Measurements from ENCODE around the gene DSTN.

The DSTN gene

DNA sequence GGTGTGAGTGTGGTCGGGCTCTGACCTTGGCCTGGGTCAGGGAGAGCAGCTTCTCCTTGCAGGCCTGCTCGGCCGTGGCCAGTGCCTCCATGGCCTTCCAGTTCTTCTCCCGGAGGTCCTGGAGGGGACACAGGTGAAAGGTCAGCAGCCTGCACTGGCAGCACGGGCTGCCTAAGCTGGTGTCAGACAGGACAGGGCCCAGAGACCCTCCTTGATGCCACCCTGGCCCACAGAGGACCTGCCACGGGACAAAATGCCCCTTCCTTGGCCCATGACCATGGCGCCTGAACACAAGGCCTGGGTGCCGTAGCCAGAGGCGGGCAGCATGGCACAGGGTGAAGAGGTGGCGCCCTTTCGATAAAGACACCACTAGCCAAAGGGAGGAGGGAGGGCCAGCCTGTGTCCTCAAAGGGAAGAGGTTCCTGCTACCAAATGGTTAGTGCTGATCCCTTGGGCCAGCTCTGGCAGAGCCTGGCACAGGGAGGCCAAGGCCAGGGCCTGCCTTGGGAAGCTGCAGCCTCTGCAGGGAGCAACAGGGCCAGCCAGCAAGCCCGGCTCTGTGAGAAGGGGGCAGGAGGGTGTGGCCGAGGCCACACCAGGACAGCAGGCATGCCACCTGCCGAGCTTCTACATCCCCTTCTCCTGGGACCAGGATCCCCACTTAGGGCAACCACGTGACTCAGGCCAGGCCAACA is 54.8 kb downstream of the DSTN start:
- DNase-seq (ENCODE audit: low spot score), result peak; percentile 55

DNA sequence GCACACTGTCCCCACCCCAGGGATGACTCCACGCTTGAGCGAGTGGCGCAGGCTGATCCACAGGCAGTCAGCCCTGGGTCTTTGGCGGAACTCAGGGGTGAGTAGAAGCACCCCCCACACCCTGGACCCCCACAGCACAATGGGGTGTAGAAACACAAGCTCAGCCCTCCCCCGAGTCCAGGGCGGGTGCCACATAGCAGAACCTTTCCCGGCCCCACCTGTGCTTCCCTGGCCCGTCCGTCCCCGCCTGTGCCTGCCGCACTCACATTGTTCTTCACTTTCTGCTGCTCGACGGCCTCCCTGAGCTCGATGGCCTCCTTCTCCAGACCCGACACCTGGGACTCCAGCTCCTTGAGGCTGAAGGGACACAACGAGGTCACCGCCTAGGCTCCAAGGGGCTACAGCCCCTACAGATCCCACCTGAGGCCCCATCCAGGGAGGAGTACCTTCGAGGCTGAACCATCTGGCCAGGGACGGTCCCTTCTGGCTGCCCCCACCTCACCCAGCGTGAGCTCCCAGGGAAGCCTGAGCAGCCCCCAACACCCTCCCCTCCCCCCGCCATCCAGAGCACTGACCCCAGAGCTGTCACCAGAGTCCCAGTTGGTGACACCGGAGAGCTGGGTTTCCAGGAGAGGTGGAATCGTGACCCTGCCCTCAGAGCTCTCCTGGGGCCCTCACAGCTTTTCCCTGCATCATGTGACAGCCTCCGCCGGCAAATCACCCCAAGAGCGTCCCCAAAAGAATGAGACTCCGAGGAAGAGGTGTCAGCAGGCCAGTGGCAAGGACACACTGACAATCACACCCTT is 55.6 kb downstream of the DSTN start:
- no peak for DNase-seq (ENCODE audit: low spot score)

DNA sequence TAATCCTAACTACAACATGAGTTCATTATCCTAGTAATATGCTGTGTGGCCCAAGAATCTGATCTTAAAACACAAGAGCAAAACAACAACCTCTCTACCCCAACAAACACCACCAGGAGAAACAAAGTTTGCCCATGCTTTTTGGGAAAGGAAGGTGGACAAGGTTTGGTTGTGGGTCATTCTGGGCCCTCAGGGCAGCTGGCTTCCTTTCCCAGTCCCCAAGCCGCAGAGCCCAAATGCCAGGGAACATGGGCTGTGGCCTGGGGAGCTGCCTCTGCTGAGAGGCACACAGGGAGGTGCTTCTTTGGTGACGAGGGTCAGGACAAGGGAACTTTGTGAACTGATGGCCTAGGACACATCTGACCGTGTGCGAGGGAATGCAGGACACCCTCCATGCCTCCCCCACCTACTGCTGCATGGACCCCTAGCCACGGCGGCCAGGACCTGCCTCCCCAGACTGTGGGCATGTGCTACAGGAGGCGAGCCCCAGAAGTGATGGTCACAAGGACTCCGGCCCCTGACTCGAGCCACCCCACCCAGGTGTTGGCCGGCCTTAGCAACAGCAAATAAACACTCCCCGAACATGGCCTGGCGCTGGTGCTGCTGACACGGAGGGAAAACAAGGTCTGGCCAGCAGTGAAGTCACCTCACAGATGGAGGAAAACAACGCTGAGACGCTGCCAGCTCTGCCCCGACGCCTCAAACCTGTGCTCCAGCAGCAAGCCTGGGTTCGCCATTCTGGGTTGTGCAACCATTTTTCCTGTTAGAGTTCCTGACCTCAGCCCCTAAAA is 56.5 kb downstream of the DSTN start:
- no peak for DNase-seq (ENCODE audit: low spot score)

DNA sequence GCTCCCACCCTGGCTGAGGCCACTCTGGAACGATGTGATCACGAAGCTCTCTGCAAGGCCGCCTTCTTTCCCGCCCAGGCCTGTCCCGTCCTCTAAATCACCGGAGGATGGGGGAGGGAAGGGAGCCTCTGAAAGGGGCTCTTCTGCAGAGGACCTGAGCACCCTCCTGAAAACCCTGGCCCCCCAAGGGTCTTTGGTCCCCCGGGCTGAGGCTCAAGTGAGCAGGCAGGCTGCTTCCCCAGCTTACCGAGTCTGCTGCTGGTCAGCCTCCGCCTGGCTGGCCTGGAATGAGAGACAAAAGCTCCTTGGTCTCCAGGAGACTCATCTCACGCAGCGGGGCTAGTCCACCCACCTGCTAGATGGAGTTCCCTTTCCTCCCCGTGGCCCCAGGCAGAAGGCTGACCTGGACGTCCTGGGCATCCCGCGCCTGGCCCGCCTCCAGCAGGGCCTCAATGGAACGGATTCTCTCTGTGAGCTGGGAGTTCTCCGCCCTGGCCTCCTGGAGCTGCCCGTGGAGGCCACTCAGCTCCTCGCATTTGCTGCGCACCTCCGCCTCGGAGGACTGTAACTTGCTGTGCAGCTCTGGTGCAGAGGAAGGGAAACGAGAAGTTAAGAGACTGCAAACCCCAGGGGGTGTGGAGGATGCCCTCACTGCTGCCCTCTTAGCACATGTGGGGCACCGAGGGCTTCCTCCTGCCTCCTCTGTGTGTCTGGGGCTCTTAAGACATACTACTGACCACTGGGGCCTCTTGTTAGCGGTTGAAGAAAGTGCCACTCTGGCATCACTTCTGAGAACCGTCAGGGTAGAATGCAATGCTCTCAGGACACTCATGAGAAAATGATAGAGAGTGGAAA is 57.5 kb downstream of the DSTN start:
- no peak for DNase-seq (ENCODE audit: low spot score)

DNA sequence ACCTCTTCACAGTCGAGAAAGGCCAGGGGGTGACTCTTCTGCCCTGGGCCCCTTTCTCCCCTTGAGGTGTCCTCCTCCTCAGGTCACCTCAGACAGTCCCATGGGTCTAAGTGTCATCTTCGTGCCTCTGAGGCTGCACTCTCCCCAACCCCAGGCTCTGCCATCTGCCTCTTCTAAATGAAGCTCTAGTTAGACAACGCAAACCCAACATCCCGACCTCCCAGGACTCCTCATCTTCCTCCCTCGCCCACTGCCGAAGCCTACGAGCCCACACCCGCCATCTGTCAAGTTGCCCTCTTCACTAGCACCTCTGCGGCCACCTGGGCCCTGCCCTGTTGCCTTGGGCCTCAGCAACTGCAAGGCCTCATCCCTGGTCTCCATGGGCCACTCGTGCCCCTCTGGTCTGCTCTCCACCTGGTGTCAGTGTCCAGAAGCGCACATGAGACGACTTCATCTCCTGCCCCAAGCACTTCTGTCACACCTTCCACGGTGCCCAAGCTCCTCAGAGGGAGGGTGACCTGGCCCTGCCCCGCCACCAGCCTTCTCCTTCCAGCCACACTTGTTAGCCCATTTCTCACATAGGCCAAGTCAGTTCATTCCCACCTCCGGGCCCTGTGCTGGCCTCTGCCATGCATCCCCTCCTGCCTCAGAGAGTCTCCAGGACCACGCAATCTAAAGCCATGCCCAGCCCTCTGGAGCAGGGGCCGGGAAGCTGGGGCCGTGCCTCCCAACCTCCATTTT is 58.4 kb downstream of the DSTN start:
- no peak for DNase-seq (ENCODE audit: low spot score)

DNA sequence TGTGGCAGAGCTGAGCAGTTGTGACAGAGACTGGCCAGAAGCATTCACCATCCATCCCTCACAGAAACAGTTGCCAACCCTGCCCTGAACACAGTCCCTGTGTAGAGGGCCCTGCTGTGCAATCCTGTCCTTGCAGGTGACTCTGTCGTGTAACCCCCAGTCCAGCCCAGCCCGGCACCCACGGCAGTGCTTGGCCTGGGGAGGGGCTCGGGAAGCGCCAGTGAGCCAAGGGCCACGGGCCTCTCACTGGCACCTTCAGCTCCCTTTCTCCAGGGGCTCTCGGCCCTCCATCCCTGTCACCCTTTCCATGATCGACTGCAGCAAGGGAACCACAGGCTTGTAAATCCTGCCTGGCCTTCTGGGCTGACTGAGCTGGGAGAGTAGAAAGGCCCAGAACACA is 59.1 kb downstream of the DSTN start:
- DNase-seq (ENCODE audit: low spot score), result no peak

DNA sequence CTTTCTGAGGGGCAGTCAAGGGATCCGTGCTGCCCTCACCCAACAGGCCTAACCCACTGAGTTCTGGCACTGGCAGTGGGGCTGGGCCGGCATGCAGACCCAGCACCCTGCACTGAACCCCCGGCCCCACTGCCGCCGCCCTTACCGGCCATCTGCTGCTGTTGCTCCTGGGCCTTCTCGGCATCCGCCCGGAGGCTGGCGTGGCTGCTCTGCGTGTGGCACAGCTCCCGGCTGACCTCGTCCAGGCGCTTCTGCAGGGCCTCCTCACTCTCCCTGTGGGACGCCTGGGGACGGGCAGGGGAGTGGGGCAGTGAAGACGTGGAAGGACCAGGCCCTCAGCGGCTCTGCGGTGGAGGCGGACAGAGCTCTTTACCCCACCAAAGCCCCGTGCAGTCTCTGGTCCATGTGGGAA is 59.8 kb downstream of the DSTN start:
- no peak for DNase-seq (ENCODE audit: low spot score)

DNA sequence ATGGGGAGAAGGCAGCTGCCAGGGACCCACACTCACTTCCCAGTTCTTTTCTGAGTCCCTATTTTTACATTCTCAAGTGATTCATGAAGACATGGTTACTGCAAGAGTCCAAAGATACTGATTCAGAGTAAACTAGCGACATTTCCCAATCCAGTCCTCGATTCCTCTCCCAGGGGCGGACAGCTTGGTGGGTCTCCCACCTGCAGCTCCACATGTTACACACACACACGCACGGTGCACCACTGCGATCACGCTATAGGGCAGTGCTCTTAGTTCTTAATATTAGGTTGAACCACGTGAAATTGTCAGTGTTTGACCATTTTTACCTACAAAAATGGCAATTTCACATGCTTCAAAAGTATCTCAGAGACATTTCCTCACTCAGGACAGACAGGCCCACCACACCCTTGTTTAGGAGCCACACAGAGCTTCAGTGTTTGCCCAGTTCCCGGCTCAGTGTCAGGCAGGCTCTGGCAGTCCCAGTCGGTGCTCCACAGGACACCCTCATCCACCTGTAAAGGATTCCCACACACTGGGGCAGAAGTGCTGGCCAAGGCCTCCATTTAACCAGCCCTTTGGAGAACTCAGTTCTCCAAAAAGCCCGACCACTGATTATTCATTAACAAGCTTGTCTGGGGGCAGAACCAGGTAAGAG is 60.4 kb downstream of the DSTN start:
- DNase-seq (ENCODE audit: low spot score), result no peak

DNA sequence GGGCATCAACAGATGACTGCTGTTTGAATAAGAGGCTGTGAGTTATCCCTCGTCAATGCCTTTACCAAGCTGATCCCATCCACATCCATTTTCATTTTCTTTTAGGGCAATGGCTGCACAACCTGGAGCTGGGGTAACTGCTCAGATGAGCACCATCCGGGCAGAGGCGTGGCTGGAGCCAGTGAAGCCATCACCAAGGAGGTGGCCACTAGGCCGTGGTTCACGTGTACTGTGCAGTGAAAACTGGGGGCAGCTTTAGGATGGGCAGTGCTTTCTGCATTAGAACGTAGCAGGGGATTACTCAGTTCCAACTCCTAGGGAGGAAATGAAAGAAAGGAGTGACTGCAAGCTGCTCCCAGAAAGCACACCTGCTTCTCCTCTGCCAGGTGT is 60.9 kb downstream of the DSTN start:
- DNase-seq (ENCODE audit: low spot score), result no peak

DNA sequence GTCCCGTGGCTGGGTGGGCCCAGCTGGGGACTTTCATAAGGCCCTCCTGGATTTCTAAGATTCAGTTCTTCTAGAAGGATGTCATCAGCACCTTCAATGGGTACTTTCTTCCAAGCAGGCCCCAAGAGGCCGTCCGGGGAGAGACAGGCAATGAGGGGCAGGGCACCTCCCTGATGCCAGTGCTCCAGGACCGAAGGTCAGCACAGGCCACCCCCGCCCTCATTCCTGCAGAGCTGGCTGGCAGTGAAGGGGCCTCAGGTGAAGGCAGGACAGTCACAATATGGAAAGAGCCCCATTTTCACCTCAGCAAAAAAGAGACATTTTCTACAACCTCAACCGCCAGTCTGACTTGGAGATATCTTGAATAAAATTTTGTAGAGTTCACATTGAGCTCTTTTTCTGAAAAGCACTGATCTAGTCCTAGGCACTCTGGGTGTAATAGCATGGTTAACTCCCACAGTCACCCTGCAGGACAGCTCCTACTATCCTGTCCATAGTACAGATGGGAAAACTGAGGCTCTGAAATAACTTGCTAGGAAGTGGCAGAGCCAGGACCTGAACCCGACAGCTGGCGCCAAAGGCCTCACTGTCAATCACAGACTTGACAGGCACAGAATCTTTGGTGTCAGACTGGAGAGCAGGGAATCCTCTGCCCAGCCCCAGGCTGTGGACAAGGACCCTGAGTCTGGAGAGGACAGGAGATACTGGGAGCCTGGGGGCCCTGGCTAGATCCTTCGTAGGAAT is 61.9 kb downstream of the DSTN start:
- DNase-seq (ENCODE audit: low spot score), result no peak

DNA sequence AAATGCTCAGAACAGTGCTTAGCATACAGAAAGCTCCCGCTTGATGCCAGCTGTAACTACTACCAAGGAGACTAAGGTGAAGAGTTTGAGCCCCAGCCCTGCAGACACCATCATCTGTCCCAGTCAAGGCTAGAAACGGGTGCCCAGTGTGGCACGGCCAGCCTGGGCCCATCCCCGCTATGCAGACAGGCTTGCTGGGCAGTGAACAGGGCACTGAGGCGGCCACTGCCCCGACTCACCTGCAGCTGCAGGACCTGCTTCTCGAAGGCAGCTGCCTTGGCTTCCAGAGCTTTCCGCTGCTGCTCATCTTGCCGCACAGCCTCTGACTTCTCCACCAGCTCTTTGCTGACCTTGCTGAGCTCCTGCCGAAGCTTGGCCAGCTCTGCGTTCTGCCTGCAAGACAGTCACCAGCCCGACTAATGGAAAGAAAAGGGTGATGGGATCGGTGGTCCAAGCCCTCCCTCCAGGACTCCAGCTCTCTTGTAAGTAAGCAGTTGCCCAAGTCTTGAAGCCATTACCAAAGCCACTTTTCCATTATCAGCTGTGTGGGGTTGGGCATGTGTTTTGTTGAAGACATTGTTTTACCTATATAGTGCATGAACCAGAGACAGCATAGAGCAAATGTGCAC is 63.5 kb downstream of the DSTN start:
- DNase-seq (ENCODE audit: low spot score), result no peak

DNA sequence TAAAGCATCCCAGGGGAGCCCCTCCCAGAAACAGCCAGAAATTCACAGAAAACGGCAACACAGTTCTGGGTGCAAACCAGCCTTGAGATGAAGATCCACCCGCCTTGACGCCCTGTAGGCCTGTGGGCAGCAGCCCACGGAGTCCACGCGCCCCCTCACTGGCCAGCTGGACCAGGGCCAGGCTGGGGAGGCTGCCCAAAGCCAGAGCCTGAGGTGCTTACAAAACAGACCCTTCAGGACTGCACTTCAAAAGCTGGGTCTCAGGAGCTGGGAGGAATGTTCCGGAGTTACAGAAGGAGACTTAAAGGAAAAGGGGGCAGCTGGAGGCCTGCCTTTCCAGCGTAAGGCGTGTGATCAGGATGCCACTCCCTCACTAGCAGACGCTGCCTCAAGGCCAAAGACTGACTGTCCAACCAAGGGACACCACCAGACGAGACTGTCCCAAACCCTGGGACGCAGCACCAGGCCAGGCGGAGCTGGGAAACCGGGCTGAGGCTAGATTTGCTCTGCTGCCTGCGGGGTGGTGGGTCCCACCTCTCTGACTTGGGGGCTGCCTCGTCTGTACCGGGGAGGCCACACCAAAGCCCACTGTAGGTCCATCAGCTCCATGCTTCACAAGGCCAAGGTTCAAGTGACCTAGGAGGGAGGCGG is 64.1 kb downstream of the DSTN start:
- no peak for DNase-seq (ENCODE audit: low spot score)

DNA sequence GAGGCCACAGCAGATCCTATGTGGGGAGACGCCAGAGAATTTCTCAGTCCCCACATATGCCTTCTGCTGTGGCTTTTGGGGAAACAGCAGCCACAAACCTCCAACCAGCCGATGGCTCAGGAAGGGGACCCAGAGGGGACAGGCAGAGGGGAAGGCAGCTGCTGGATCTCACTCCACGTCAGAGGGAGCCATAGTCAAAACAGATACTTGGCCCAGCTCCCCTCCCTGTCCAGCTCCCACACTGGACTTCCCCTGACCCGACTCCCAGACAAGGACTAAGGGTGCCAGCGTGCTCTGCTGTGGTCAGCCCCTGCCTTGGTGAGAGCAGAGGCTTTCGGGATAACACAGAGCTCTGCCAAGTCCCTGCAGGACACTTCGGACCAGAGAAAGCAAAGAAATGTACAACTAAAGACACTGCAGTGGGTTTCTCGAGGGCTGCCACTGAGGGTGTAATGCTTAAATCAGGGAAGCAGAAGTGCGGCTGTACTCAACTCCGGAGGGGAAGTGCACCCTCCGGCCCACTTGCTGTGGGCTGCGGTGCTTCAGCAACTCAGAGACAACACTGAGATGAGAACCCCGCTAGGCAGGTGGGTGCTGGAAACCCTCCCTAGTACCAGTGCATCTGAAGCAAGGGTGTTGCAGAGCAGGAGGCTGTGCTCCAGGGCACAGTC is 64.9 kb downstream of the DSTN start:
- DNase-seq (ENCODE audit: low spot score), result no peak

DNA sequence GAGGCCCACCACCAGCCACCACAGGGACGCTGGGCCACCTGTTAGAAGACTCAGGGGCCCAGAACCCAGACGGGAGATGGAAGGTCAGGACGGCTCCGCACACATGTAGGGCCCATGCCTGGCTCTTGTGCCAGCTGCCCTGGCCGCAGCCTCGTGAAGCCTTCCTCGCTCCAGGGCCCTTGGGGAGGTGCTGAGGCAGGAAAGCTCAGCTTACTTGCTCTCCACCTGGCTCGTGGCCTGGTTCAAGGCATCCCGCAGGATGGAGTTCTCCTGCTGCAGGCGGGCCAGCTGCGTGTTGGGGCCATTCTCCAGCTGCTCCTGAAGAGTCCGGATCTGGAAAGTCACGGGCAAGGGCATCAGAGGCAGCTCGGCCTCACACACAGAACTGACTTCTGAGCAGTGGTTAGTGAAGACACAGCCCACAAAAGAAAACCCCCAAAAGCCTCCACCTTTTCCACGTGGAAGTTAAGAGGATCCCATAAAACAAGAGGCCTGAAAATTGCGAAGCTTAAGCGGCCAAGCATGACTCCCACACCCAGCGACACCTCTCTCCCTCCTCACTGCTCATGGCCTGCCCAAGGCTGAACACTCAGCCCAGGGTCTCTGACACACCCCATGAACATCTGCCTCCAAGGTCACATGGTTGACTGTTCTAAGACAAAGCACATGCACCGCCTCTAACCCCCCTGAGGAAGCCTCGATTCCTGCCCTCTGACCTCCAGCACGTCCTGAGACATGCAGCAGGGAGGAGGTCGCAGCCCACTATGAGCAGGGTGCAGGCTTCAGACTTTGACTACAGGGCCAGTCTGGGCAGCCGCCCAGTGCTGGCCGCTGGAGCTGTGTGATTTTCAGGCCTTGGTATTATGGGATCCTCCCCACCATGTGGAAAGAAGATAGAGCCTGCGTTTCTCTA is 65.7 kb downstream of the DSTN start:
- no peak for DNase-seq (ENCODE audit: low spot score)

DNA sequence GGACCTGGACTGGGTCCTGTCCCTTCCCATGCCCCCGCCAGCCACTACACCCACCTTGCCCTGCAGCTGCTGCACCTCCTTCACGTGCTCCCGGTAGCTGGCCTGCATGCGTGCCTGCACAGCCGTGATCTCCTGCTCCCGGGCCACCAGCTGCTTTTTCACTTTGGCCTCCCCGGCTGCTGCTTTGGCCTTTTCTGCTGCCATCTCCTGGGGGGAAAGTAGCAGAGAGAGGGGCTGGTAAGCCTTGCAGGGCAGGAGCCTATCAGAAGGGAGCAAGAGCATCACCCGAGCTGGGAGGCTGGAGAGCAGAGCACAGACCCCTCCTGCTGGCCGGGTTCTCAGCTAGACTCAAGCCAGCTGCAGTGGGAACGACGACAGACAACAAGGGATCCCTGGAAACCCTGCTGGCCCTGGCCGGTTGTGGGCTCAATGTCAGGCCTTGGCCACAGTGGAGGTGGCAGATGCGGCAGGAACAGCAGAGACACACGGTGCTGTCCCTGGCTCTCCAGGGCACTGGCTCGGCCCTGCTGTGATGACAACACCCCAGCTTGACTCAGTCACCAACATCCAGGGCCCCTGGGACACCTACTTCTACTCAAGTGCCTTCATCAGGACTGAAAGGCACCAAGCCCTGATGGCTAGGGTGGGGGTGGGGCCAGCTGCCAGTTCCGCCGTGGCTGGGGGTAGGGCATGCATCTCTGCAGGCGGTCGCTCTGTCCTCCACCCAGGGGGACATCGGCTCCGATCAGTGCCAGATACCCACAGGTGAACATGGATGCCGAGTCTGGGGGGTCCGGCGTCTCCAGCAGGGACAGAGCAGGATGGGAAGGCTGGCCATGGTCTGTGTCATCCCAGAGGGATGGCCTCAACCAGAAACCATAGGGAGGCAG is 66.9 kb downstream of the DSTN start:
- DNase-seq (ENCODE audit: low spot score), result no peak

DNA sequence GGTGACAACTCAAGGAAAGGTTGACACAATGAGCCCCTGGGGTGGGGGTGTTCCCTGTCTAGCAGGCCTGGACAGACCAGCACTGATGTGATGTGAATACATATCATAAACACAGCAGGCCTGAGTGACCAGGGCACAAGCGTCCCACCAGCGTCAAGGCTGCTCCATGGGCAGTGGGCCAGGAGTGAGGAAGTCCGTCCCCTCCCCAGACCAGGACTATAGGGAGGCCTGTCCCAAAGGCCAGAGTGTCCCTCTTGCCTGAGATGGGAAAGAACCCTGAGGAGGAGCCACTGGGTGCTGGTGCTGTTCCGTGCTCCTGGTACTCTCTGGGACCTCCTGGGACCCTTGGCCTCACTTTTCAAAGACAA is 67.5 kb downstream of the DSTN start:
- DNase-seq (ENCODE audit: low spot score), result no peak

Data from left forelimb (tissue), 1 donor.